ACC112 (cell line): ENCODE data around the gene LTB4R2.
"Not testable (repeated sequence)": the region's sequence is repeated elsewhere in the genome, so short reads cannot be mapped to it uniquely, and the experiment has no call there.

Source experiments
- H2AFZ ChIP-seq: fragments of 200-600 bp; sonication (generic); one replicate; pipeline ENCODE4 v1.6.0; 2017; ENCODE audit warnings: antibody characterized with exemption, low read length; ENCODE audit not compliant: unreplicated experiment
- H3K27ac ChIP-seq: fragments of 200-600 bp; sonication (generic); 2 replicates; pipeline ENCODE4 v1.5.1; 2014; ENCODE audit warnings: low read depth, mild to moderate bottlenecking, antibody characterized with exemption, low read length, moderate library complexity
- H3K27me3 ChIP-seq: fragments of 200-600 bp; sonication (generic); 2 replicates; pipeline ENCODE4 v1.6.1; 2014; ENCODE audit warnings: mild to moderate bottlenecking, antibody characterized with exemption, low read length, moderate library complexity, mixed read lengths; ENCODE audit not compliant: insufficient read depth
- H3K36me3 ChIP-seq: fragments of 200-600 bp; sonication (generic); 2 replicates; pipeline ENCODE4 v1.6.1; 2016; ENCODE audit warnings: mild to moderate bottlenecking, antibody characterized with exemption, low read length, moderate library complexity, mixed read lengths; ENCODE audit not compliant: insufficient read depth
- H3K4me1 ChIP-seq: fragments of 200-600 bp; sonication (generic); one replicate; pipeline ENCODE4 v1.6.1; 2016; ENCODE audit warnings: low read length, mixed read lengths; ENCODE audit not compliant: insufficient read depth, unreplicated experiment, control insufficient read depth
- H3K4me3 ChIP-seq: fragments of 200-600 bp; sonication (generic); 2 replicates; pipeline ENCODE4 v1.5.1; 2014; ENCODE audit warnings: mild to moderate bottlenecking, low read depth, low read length
- H3K79me2 ChIP-seq: fragments of 200-600 bp; sonication (generic); one replicate; pipeline ENCODE4 v1.6.0; 2016; ENCODE audit warnings: low read length; ENCODE audit not compliant: control insufficient read depth, unreplicated experiment, insufficient read depth

The LTB4R2 gene

DNA sequence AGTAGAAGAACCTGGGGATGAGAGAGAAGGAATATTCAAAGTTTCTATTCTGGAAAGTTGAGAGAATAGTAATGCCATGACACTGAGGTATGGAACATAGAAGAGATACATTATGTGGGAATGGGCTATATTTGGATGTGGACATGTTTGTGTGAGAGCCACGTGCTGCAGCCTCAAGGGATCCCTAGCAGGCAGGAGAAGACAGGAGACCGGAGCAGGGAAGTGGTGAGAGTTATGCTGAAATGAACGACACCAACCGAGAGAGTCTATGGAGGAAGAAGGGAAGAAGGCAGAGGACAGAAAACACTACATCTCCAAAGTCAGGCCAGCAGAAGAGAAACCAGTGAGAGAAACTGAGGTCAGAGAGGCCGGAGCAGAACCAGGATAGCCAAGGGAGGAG is 39.8 kb downstream of the LTB4R2 start:
- H3K4me3 ChIP-seq: no peak overlapping the region
- H2AFZ ChIP-seq: no peak overlapping the region
- H3K79me2 ChIP-seq: no peaks in the 10 kb centered on the region
- no peak overlapping the region for H3K27ac ChIP-seq
- no peaks in the 10 kb centered on the region for H3K27me3 ChIP-seq
- H3K36me3 ChIP-seq: no peaks in the 10 kb centered on the region
- H3K4me1 ChIP-seq: peaks cover 11% of the 10 kb centered on the region

DNA sequence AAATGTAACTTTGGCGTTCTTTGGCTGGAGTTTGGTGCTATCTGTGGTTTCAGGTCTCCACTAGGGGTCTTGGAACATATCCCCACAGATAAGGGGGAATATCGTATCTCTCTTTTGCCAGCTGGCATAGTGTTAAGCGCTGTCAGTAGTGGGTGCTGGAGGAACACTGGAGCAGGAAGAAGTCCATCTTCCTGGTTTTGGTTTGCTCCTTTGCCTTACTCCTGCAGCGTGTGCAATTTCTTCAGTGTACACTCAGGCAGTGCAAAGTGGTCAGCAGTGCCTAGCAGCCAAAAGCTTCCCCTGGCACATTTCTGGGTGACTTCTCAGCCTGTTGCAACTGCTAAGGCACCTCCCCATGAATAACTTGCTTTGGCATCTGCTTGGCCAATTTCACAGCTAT is 41.6 kb downstream of the LTB4R2 start:
- Histone ChIP-seq H3K27me3 (no peaks in the 10 kb centered on the region), H3K36me3 (no peaks in the 10 kb centered on the region), H3K79me2 (no peaks in the 10 kb centered on the region), H3K4me3 (no peak overlapping the region), H3K27ac (no peak overlapping the region), H3K4me1 (peaks cover 11% of the 10 kb centered on the region), H2AFZ (no peak overlapping the region)

DNA sequence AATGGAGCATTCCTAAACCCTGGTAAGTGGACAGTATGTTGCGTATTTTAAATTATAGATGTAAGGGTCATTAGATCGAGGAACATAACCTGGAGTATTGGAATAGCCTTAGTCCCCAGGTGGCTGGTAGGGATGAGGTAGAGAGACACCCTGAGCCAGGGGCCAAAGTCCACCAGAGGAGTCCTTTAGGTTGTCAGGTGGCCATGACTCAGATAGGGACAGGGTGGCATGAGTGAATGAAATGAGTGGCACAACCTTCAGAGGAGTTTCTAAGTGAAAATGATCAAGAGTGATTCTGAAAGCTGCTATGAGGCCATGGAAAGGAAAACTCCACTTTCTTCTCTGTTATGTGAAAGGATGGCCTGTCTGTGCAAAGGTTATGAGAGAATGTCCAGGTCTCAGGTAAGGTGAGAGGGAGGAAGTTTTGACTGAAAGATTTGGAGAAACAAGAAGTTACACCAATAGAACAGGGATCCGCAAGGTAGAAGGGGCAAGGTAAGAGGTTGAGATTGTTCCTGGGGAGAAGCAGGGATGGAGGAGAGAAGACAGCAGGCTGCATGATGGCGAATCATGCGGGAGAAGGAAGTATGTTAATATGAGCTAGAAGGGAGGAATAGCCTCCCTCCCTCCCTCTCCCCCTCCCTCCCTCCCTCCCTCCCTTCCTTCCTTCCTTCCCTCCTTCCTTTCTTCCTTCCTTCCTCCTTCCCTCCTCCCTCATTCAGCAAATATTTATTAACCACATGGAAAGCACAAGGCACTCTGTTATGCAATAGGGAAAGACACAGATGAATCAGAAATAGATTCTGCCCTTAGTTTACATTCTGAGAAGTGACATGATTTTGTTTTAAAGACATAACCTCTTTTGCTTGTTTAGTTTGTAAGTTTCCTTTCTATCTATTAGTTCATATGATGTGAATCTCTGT is 43.9 kb downstream of the LTB4R2 start:
- Histone ChIP-seq H3K4me3 (no peak overlapping the region), H3K27ac (peak overlapping the region; percentile 51), H3K36me3 (no peaks in the 10 kb centered on the region), H3K4me1 (peaks cover 11% of the 10 kb centered on the region), H2AFZ (no peak overlapping the region), H3K27me3 (no peaks in the 10 kb centered on the region), H3K79me2 (no peaks in the 10 kb centered on the region)

DNA sequence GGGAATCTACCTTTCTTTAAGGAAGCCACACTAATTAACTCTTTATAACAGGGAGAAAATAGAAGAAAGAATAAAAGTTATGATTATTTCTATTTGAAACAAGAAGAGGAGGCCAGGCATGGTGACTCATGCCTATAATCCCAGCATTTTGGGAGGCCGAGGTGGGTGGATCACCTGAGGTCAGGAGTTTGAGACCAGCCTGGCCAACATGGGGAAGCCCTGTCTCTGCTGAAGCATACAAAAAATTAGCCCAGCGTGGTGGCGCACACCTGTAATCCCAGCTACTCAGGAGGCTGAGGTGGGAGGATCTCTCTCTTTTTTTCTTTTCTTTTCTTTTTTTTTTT is 44.5 kb downstream of the LTB4R2 start:
- not testable (repeated sequence) for H2AFZ ChIP-seq, H3K27me3 ChIP-seq
- peak overlapping the region; percentile 51 for H3K27ac ChIP-seq

DNA sequence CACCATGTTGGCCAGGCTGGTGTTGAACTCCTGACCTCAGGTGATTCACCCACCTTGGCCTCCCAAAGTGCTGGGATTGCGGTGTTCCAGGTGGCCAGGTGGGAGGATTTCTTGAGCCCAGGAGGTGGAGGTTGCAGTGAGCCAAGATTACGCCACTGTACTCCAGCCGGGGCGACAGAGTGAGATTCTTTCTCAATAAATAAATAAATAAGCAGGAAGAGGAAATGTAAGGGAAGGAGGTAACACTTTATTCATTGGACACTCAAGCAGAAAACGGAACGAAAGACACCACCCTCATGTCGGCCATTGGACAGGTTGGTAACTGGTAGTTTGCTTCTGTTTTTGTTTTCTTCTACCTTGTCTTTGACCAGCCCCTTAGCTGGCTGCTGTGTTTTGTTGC is 45.1 kb downstream of the LTB4R2 start:
- H3K27me3 ChIP-seq: no peaks in the 10 kb centered on the region
- H3K27ac ChIP-seq: no peak overlapping the region
- no peaks in the 10 kb centered on the region for H3K36me3 ChIP-seq
- H3K79me2 ChIP-seq: no peaks in the 10 kb centered on the region
- no peak overlapping the region for H3K4me3 ChIP-seq
- no peak overlapping the region for H2AFZ ChIP-seq
- peaks cover 11% of the 10 kb centered on the region for H3K4me1 ChIP-seq

More for the DNA sequence above, 44.5 kb downstream of the LTB4R2 start:
- H3K79me2 ChIP-seq, H3K36me3 ChIP-seq, H3K4me3 ChIP-seq: not testable (repeated sequence)
- H3K4me1 ChIP-seq: peaks cover 11% of the 10 kb centered on the region

DNA sequence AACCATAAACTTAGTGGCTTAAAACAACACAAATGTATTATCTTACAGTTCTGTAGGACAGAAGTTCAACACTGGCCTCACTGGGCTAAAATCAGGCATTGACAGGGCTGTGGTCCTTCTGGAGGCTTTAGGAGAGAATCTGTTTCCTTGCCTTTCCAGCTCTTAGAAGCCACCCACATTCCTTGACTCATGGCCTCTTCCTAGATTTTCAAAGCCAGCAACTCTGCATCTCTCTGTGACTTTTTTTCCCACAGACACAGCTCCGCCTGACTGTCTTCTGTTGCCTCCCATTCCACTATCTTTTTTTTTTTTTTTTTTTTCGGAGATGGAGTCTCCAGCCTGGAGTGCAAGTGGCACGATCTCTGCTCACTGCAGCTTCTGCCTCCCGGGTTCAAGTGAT is 46.3 kb downstream of the LTB4R2 start:
- H3K79me2 ChIP-seq: no peaks in the 10 kb centered on the region
- no peak overlapping the region for H2AFZ ChIP-seq
- H3K27ac ChIP-seq: no peak overlapping the region
- H3K4me3 ChIP-seq: no peak overlapping the region
- H3K4me1 ChIP-seq: peaks cover 11% of the 10 kb centered on the region
- no peaks in the 10 kb centered on the region for H3K27me3 ChIP-seq
- no peaks in the 10 kb centered on the region for H3K36me3 ChIP-seq

DNA sequence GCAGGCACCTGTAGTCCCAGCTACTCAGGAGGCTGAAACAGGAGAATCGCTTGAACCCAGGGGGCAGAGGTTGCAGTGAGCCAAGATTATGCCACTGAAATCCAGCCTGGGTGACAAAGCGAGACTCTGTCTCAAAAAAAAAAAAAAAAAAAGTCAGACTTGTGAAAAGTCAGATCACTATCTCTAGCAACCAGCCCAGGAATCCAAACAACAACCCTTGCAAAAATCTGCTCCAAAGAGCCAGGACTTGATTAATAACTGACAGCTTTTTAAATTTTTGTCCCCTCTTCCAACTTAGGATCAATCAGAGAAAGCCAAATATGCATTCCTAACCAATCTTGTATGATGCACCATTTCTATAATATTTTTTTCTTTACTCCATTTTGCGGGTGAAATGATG is 50.3 kb downstream of the LTB4R2 start:
- Histone ChIP-seq H3K27me3 (no peaks in the 10 kb centered on the region), H3K27ac (no peak overlapping the region), H3K79me2 (no peaks in the 10 kb centered on the region), H2AFZ (no peak overlapping the region), H3K36me3 (no peaks in the 10 kb centered on the region), H3K4me3 (no peak overlapping the region), H3K4me1 (peaks cover 6% of the 10 kb centered on the region)

DNA sequence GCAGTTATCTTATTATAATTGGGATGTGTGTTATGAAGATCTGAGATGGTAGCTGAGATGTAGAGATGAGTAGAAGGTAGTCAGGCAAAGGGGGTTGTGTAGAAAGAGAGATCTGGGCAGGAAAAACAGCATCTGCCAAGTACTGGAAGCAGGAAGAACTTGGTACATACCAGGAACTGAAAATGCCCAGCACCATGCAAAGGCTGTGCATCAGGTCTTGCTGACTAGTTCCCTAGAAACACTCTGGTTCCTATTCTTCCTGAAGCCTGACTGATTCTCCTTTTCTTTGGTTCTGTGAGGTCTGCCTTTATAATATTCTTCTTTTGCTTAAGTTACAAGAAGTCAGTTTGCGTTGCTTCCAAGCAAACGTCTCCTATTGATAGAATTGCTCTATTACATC is 51.4 kb downstream of the LTB4R2 start:
- Histone ChIP-seq H3K36me3 (no peaks in the 10 kb centered on the region), H2AFZ (no peak overlapping the region), H3K4me3 (no peak overlapping the region), H3K27me3 (no peaks in the 10 kb centered on the region), H3K79me2 (no peaks in the 10 kb centered on the region), H3K27ac (no peak overlapping the region), H3K4me1 (peaks cover 11% of the 10 kb centered on the region)
